MM.1S (cell line): Measurements from ENCODE around the gene SELENOO.

Source experiments
- DNase-seq: peaks from one replicate; pipeline ENCODE4 v3.0.0-alpha.2; 2015
- H2AFZ ChIP-seq: fragments of 300-600 bp; sonication (generic); 2 replicates; pipeline ENCODE4 v1.6.0; 2016; ENCODE audit warnings: antibody characterized with exemption, low read length
- H3F3A ChIP-seq: fragments of 300-600 bp; sonication (generic); 2 replicates; pipeline ENCODE4 v1.6.1; 2016; ENCODE audit warnings: mild to moderate bottlenecking, antibody characterized with exemption, low read length, moderate library complexity, mixed read lengths; ENCODE audit not compliant: insufficient read depth
- H3K27ac ChIP-seq: fragments of 300-600 bp; sonication (generic); 2 replicates; pipeline ENCODE4 v1.5.1; 2016; ENCODE audit warnings: mild to moderate bottlenecking, low read length
- H3K27me3 ChIP-seq: fragments of 300-600 bp; sonication (generic); replicated peaks from 2 replicates; pipeline ENCODE4 v1.6.0; 2016; ENCODE audit warnings: low read length; ENCODE audit not compliant: insufficient read depth
- H3K36me3 ChIP-seq: fragments of 300-600 bp; sonication (generic); replicated peaks from 2 replicates; pipeline ENCODE4 v1.6.1; 2016; ENCODE audit warnings: mild to moderate bottlenecking, low read length, mixed read lengths; ENCODE audit not compliant: insufficient read depth
- H3K4me1 ChIP-seq: fragments of 300-600 bp; sonication (generic); 2 replicates; pipeline ENCODE4 v1.6.1; 2016; ENCODE audit warnings: low read length, mixed read lengths
- H3K4me2 ChIP-seq: fragments of 300-600 bp; sonication (generic); 2 replicates; pipeline ENCODE4 v1.6.0; 2016; ENCODE audit warnings: low read depth, low read length
- H3K4me3 ChIP-seq: fragments of 300-600 bp; sonication (generic); 2 replicates; pipeline ENCODE4 v1.5.1; 2016; ENCODE audit warnings: low read length, mixed read lengths
- H3K79me2 ChIP-seq: fragments of 300-600 bp; sonication (generic); 2 replicates; pipeline ENCODE4 v1.6.1; 2016; ENCODE audit warnings: mixed run types, low read length, mixed read lengths
- H3K9ac ChIP-seq: fragments of 300-600 bp; sonication (generic); 2 replicates; pipeline ENCODE4 v1.6.1; 2016; ENCODE audit warnings: low read length, mixed read lengths
- H3K9me2 ChIP-seq: fragments of 300-600 bp; sonication (generic); replicated peaks from 2 replicates; pipeline ENCODE4 v1.6.1; 2016; ENCODE audit warnings: mild to moderate bottlenecking, low read length, mixed read lengths; ENCODE audit not compliant: insufficient read depth
- H3K9me3 ChIP-seq: fragments of 300-600 bp; sonication (generic); replicated peaks from 2 replicates; pipeline ENCODE4 v1.6.1; 2016; ENCODE audit warnings: mild to moderate bottlenecking, low read length, mixed read lengths; ENCODE audit not compliant: insufficient read depth
- H4K20me1 ChIP-seq: fragments of 300-600 bp; sonication (generic); 2 replicates; pipeline ENCODE4 v1.6.1; 2016; ENCODE audit warnings: mild to moderate bottlenecking, low read length, moderate library complexity, mixed read lengths; ENCODE audit not compliant: insufficient read depth
- EZH2 ChIP-seq: fragments of 300-600 bp; sonication (generic); optimal IDR thresholded peaks from 2 replicates; pipeline ENCODE3; 2017; ENCODE audit warnings: low read depth, mild to moderate bottlenecking, antibody characterized with exemption, low read length, mixed read lengths
- EZH2phosphoT487 ChIP-seq: fragments of 300-600 bp; sonication (generic); IDR thresholded peaks from 2 replicates; pipeline ENCODE4 v1.6.1; 2018; ENCODE audit warnings: antibody characterized with exemption, low read length
- TF ChIP-seq, protein P1 (sequence below): fragments of 300-600 bp; sonication (generic); IDR thresholded peaks from 2 replicates; pipeline ENCODE4 v1.5.1; 2016; ENCODE audit warnings: antibody characterized with exemption, low read length, mixed read lengths

Gene SELENOO

DNA sequence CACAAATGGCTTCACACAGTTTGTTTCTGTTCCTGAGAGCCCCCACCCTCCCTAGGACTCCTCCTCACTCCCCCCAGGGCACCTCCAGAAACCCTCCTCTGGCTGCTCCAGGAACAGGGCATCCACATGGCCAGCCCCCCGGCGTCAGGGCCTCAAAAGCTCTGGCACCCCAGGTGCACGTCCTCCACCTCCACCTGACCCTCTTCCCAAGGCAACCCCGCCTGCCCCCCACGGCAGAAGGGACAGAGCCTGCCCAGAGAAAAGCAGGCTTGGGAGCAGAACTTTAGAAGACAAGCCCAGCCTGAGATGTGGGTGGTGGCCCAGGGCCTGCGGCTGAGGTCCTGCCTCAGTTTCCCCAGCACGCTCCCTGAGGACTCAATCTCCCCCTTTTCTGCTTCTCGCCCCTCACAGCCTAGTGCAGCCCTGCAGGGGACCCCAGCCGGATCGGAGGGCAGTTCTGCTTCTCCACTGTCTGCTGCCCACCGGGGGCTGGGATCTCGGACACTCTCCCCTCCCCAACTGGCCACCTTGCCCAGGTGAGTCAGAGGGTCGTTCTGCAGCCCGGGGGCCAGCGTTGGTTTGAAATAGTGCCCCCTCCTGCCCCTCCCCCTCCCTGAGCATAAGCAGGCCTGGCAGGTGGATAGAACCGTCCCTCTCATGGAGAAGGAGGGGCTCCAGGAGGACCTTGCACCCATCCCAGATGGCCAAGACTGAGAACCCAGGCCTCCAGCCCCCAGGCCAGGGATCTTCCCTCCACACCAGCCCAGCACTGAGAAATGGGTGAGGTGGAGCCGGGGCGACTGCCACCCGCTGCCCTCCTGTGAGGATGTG is 17.5 kb upstream of the SELENOO start:
- H3K4me3 ChIP-seq = no peak overlapping the region
- H3K27me3 ChIP-seq = peaks cover 4% of the 10 kb centered on the region; the same call in 1 of the 2 replicates
- H3K9me3 ChIP-seq = no peaks in the 10 kb centered on the region
- H3K4me1 ChIP-seq = peaks cover 15% of the 10 kb centered on the region
- H3K9me2 ChIP-seq = no peaks in the 10 kb centered on the region
- no peaks in the 10 kb centered on the region for H3K36me3 ChIP-seq
- H3K27ac ChIP-seq = no peak overlapping the region
- TF ChIP-seq EZH2phosphoT487 = no peak
- TF ChIP-seq EZH2 = no peak
- TF ChIP-seq, protein P1, sequence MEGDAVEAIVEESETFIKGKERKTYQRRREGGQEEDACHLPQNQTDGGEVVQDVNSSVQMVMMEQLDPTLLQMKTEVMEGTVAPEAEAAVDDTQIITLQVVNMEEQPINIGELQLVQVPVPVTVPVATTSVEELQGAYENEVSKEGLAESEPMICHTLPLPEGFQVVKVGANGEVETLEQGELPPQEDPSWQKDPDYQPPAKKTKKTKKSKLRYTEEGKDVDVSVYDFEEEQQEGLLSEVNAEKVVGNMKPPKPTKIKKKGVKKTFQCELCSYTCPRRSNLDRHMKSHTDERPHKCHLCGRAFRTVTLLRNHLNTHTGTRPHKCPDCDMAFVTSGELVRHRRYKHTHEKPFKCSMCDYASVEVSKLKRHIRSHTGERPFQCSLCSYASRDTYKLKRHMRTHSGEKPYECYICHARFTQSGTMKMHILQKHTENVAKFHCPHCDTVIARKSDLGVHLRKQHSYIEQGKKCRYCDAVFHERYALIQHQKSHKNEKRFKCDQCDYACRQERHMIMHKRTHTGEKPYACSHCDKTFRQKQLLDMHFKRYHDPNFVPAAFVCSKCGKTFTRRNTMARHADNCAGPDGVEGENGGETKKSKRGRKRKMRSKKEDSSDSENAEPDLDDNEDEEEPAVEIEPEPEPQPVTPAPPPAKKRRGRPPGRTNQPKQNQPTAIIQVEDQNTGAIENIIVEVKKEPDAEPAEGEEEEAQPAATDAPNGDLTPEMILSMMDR = no peak
- H3F3A ChIP-seq = peaks cover 14% of the 10 kb centered on the region
- H3K4me2 ChIP-seq = no peak overlapping the region
- H3K79me2 ChIP-seq = peaks cover 26% of the 10 kb centered on the region
- no peak overlapping the region for H3K9ac ChIP-seq
- no peak overlapping the region for H2AFZ ChIP-seq
- no peaks in the 10 kb centered on the region for H4K20me1 ChIP-seq
- DNase-seq = no peak

DNA sequence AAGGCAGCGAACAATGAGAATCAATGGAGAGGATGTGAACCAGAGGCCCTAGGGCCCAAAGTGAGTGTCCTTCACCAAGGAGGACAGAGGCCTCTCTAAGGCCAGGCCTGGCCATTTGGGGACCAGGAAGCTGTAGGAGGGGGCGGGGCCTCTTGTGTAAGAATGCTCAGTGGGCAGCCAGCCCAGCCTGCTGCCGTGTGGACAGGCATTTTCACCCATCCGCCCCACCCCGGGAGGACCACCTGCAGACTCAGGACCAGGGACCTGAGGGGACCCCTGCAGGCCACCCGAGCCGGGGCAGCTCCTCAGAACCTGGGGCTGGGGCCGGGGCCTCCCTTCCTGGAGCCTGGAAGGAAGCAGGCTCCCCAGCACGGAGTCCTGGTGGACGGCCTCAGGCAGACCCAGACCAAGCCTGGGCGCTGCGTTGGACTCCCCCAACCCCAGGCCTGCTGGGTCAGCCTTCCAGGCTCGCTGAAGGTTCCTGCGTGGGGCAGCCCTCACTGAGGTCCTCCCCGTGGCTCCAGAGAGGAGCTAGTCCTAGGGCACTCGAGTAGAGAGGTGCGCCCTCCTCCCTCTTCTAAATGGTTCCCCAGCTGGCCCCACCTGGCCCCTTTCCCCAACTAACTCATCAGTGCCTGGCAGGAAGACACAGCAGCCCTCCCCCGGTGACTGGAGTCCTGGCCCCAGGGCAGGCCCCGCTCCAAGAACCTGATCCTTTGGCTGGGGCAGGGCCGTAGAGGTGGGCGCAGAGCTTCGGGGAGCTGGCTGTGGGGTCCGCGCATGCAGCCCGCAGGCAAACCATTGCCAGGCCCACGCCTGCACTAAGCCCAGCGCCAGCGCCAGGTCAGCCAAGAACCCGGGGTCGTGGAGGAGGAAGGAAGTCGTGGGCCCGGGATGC is 16.6 kb upstream of the SELENOO start:
- Histone ChIP-seq H3K27ac (no peak overlapping the region), H3K4me2 (no peak overlapping the region)
- DNase-seq = no peak

DNA sequence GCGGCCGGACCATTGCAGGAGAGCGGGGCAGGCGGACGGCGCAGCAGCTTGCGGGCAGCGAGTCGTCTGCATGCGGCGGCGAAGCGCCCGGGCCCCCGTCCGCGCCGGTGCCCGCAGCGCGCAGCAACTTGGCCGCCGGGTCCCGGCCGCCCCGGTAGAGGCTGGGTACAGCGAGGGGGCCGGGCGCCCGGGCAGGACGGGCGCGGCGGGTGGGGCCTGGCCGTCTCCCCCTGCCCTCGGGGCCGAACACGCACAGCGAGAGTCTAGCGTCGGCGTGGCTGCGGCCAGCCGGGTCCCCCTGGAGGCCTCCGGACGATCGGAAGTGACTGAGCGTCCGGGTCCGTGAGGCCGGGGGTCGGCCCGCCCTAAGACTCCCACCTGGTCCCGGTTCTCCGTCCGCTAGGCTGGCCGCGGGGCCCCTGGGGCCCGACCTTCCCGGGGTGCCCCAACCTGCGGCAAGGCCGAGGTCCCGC is 15.9 kb upstream of the SELENOO start:
- Histone ChIP-seq H3K27ac (no peak overlapping the region), H3K79me2 (peaks cover 40% of the 10 kb centered on the region), H3K27me3 (peaks cover 4% of the 10 kb centered on the region; the same call in 1 of the 2 replicates), H3K9me3 (no peaks in the 10 kb centered on the region), H3F3A (peaks cover 29% of the 10 kb centered on the region), H3K9me2 (no peaks in the 10 kb centered on the region), H4K20me1 (no peaks in the 10 kb centered on the region), H3K4me1 (peaks cover 31% of the 10 kb centered on the region), H3K36me3 (no peaks in the 10 kb centered on the region), H2AFZ (peak overlapping the region; percentile 100), H3K4me2 (peak overlapping the region; percentile 100), H3K4me3 (peak overlapping the region; percentile 91), H3K9ac (peak overlapping the region; percentile 74)
- no peak for TF ChIP-seq EZH2phosphoT487
- TF ChIP-seq, protein P1 = no peak
- TF ChIP-seq EZH2 = no peak
- no peak for DNase-seq

More for the DNA sequence above, 16.6 kb upstream of the SELENOO start:
- peaks cover 35% of the 10 kb centered on the region for H3K79me2 ChIP-seq
- no peak overlapping the region for H3K9ac ChIP-seq
- no peaks in the 10 kb centered on the region for H3K36me3 ChIP-seq
- no peaks in the 10 kb centered on the region for H3K9me3 ChIP-seq
- no peak overlapping the region for H3K4me3 ChIP-seq
- no peak overlapping the region for H2AFZ ChIP-seq
- TF ChIP-seq EZH2phosphoT487 (no peak), EZH2 (no peak)
- TF ChIP-seq, protein P1 = no peak
- peaks cover 23% of the 10 kb centered on the region for H3F3A ChIP-seq
- H3K27me3 ChIP-seq = peaks cover 4% of the 10 kb centered on the region; the same call in 1 of the 2 replicates
- H4K20me1 ChIP-seq = no peaks in the 10 kb centered on the region
- H3K4me1 ChIP-seq = peaks cover 24% of the 10 kb centered on the region
- H3K9me2 ChIP-seq = no peaks in the 10 kb centered on the region
